CD4-positive, alpha-beta T cell treated with Interleukin-10 for 1 hour (primary cell): ENCODE results near the gene CCDC57.

Source experiments
- DNase-seq: peaks from one replicate; pipeline ENCODE4 v3.0.0-alpha.2; 2020

Gene CCDC57

GRCh38 chr17:82246365-82247181 lies 33.9 kb upstream of the CCDC57 start:
- no peak for DNase-seq

GRCh38 chr17:82246040-82246364 lies 33.4 kb upstream of the CCDC57 start:
- DNase-seq: no peak

GRCh38 chr17:82245134-82246039 lies 32.7 kb upstream of the CCDC57 start:
- no peak for DNase-seq

GRCh38 chr17:82244413-82245133 lies 31.9 kb upstream of the CCDC57 start:
- DNase-seq: no peak

- DNase-seq: no peak
Observed at GRCh38 chr17:82243648-82244412, 31.2 kb upstream of the CCDC57 start.

DNA sequence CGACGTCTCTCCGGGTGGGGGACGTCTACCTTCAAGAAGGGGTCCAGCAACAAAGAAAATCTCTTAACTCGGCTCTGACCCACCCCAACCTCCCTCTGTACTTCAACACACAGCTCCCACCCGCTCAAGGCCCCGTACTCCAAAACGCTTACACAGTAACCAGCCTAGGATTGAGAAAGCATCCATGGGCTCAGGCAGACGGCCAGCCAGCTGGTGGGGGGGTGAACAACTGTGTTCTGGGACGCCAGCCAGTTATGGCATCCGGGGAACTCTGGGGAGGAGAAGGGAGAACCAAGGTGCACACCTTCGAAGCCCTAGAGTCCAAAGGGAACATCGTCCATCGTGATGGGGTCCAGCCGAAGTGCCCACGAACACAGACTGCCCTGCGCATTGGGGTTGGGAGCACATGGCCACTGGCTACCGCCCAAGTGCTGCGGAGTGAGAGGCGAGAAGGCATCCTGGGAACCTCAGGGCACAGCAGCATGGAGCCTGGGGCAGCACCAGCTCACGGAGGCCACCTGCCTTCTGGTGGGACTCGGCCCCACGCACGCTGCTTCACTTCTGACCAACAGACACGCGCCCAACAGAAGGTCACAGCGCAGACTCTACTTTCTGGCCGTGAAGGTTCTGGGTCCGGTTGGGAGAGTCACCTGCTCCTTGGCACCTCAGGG lies 30.5 kb upstream of the CCDC57 start:
- DNase-seq: no peak

GRCh38 chr17:82242698-82242976 lies 30.0 kb upstream of the CCDC57 start:
- no peak for DNase-seq

DNA sequence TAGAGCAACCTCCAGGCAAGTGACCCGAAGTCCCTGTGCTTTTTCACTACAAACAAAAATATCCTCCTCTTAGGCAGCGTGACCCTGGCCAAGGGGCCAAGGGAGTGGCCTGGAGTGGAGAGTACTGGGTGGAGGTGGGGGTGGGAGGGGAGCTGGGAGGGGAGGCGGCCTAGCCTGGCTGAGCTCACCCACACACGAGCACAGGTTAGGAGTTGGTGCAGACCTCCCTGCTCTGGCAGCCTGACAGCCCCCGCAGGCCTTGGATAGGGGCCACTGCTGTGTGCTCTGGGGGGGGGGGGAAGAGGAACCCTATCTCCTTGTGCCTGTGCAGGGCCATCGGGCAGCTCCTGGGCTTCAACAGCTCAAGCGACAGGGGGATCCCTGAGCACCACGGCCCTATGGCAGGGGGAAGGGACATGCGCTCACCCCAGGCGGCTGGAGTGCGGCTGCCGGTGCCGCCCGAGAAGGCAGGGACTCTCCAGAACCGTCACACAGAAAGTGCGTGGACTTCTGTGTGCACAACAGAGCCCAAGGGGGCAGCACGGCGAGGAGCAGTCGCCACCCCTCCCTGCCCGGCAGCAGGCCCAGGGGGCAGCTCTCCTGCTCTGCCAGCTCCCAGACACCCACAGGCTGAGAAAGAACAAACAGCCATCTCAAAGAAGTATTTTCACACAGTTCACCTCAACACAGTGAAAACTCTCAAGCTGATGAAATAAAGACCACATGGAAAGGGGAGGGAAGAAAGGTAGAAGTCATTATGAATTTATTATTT lies 29.5 kb upstream of the CCDC57 start:
- DNase-seq: no peak

DNA sequence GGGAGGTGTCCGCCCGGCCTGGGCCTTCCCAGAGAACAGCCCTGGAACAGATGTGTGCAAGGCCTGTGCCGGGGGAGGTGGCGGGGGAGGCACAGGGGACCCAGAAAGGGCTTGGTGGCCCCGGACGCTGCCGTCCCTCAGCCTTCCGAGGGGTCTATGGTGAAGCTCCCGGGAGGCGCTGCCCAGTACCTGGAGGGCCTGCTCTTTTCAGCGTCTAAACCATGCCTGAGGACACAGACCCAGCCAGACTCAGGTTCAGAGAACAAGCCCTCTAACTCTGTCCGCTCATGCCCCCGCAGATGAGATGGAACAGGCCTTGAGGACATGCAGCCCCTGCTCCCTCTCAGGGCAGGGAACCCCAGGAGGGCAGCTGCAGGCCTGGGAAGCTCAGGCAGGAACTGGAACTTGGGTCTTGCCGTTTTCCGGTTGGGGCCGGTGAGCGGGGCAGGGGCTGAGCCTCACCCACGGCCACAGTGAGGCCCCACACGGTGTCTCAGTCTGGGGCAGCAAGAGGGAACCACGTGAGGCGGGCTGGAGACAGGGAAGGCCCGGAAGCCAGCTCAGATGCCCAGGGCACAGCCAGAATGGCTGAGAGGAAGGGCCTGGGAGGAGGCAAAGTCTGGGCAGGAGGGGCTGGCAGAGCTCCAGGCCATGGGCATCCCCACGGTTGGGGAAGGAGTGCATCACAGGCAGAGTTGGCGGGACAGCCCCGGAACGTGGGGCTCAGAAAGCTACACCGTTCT lies 28.7 kb upstream of the CCDC57 start:
- no peak for DNase-seq

- no peak for DNase-seq
Observed at GRCh38 chr17:82240506-82241182, 28.0 kb upstream of the CCDC57 start.

DNA sequence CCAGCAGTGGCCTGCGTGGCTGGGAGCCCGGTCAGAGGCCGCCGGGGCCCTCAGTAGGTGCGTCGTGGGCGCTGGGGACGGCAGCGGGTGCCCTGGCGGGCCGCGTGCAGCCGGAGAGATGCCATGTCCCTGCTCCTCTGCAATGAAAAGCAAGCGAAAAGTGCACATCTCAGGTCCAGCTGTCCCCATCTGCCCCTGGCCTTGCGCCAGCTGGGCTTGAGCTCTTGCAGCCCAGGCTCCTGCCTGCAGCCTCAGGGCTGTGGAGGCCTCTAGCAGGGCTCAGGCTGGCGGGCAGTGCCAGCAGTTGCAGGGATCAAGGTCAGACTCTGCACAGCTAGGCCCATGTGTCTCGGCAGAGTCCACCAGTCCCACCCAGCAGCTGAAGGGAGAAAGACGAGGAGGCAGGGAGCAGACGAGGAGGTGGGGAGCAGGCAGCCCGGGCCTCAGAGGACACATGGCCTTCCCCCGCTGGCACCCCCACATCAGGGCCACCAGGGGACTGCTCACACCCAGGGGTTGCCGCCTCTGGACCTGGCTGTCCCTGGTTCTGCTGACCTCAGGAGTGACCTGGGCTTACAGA lies 27.4 kb upstream of the CCDC57 start:
- DNase-seq: no peak

DNA sequence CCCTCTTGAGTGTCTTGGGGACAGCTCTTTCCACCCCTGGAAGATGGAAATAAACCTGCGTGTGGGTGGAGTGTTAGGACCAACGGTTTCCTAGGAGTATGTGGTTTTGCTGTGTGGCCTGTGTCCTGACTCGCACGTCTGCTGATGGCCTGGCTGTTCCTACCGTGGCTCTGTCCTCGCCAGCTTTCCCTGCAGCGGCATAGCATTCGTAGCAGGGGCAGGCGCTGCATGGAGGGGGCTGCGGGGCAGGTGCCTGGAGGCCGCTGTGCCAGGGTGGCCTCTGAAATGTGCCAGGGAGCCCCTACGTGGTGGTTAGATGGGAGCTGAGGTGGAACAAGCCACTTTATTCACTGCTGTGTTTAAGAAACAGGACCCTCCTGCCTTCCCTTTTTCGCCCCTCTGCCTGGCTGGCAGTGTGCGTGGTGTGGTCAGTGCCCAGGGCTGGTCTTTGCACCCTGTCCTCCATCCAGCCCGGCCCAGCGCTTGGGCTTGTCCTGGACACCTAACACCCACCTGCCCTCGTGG lies 26.8 kb upstream of the CCDC57 start:
- DNase-seq: no peak

DNA sequence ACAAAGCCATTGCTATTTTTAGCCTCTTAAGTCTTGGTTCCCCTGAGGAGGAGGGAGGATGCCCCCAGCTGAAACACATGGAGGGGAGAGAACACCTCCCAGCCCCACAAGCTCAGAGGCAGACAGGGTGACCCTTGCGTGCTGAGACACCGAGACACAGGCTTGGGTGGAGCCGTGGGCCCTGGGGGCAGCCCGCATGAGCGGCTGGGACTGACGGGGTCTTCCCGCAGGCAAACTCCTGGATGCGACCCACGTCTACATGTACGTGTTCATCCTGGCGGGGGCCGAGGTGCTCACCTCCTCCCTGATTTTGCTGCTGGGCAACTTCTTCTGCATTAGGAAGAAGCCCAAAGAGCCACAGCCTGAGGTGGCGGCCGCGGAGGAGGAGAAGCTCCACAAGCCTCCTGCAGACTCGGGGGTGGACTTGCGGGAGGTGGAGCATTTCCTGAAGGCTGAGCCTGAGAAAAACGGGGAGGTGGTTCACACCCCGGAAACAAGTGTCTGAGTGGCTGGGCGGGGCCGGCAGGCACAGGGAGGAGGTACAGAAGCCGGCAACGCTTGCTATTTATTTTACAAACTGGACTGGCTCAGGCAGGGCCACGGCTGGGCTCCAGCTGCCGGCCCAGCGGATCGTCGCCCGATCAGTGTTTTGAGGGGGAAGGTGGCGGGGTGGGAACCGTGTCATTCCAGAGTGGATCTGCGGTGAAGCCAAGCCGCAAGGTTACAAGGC lies 26.0 kb upstream of the CCDC57 start:
- peak; percentile 83 for DNase-seq

- no peak for DNase-seq
Observed at GRCh38 chr17:82237746-82238471, 25.3 kb upstream of the CCDC57 start.

DNA sequence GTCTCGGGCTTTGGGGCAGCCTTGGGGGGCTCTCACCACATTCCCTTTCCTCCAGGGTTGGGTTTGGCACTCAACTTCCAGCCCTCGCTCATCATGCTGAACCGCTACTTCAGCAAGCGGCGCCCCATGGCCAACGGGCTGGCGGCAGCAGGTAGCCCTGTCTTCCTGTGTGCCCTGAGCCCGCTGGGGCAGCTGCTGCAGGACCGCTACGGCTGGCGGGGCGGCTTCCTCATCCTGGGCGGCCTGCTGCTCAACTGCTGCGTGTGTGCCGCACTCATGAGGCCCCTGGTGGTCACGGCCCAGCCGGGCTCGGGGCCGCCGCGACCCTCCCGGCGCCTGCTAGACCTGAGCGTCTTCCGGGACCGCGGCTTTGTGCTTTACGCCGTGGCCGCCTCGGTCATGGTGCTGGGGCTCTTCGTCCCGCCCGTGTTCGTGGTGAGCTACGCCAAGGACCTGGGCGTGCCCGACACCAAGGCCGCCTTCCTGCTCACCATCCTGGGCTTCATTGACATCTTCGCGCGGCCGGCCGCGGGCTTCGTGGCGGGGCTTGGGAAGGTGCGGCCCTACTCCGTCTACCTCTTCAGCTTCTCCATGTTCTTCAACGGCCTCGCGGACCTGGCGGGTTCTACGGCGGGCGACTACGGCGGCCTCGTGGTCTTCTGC lies 24.6 kb upstream of the CCDC57 start:
- DNase-seq: no peak

- DNase-seq: peak; percentile 79
Observed at GRCh38 chr17:82236142-82236971, 23.7 kb upstream of the CCDC57 start.

GRCh38 chr17:82235775-82236141 lies 23.1 kb upstream of the CCDC57 start:
- no peak for DNase-seq
